NCI-H2081 treated with DMSO at 0.1 percent for 48 hours (cell line): ENCODE measurements around the gene MASP1.

ENCODE experiments used
- DNase-seq: peaks from one replicate; lab custom pipeline; 2025; lab: John Stamatoyannopoulos, UW

The MASP1 gene

GRCh38 chr3:187186801-187187421 lies 104.6 kb downstream of the MASP1 start:
- DNase-seq: no peak

DNA sequence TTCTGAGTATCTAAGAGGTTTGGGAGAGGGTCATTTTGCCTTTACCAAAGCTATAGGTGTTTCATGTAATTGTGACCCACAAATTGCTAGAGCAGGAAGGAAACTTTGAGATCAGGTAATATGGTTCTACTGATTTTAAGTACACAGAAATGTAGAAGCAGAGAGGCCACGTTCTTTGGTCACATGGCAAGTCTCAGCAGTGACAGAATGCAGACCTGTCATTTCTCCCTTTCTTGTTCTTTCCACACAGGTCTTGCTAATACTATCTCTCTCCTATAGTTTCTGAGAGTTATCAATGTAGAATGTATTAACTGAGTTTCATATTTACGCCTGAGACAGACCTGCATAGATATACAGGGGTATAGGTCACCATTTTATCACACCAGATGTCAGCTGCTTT lies 105.2 kb downstream of the MASP1 start:
- DNase-seq: no peak

- DNase-seq: no peak
Observed at GRCh38 chr3:187185759-187186158, 105.8 kb downstream of the MASP1 start.
